HTERT RPE-1 (cell line): ENCODE measurements around the gene PRAMEF8.
"Not testable (repeated sequence)": the region's sequence is repeated elsewhere in the genome, so short reads cannot be mapped to it uniquely, and the experiment has no call there.

Source experiments
- in situ Hi-C: fragments of 300-500 bp; cut with MboI; formaldehyde crosslinking; loops from 4 replicates; pipeline ENCODE4 v1.14.3; 2020; ENCODE audit warnings: low sequenced_read_pairs

Gene PRAMEF8

GRCh38 chr1:13285037-13285436 lies at the start of gene PRAMEF8:
PRAMEF8 (minus strand) TSS chr1:13285137; CDS start chr1:13284091, 1,046 bp downstream.
- in situ Hi-C loops = not testable (repeated sequence)

GRCh38 chr1:13315281-13315680 lies 30.3 kb upstream of the PRAMEF8 start, which contains the start of gene PRAMEF15:
PRAMEF15 (plus strand) TSS chr1:13315581; CDS start chr1:13318408, 2,827 bp downstream.
- in situ Hi-C loops = not testable (repeated sequence)

- in situ Hi-C loops = not testable (repeated sequence)
Measured at GRCh38 chr1:13303239-13303638, 18.3 kb upstream of the PRAMEF8 start, which contains the start of gene PRAMEF33. PRAMEF33 (plus strand) TSS chr1:13303539; CDS start chr1:13305955, 2,416 bp downstream.

- in situ Hi-C loops = not testable (repeated sequence)
Measured at GRCh38 chr1:13302197-13302596, 17.3 kb upstream of the PRAMEF8 start.

- in situ Hi-C loops = not testable (repeated sequence)
Measured at GRCh38 chr1:13298699-13299098, 13.8 kb upstream of the PRAMEF8 start.

GRCh38 chr1:13297216-13297931 lies 12.4 kb upstream of the PRAMEF8 start:
- in situ Hi-C loops = not testable (repeated sequence)

- in situ Hi-C loops = not testable (repeated sequence)
Measured at GRCh38 chr1:13289030-13289429, 4.1 kb upstream of the PRAMEF8 start.

GRCh38 chr1:13279617-13280016 lies 5.3 kb downstream of the PRAMEF8 start:
- in situ Hi-C loops = not testable (repeated sequence)

- in situ Hi-C loops = not testable (repeated sequence)
Measured at GRCh38 chr1:13277016-13277415, 7.9 kb downstream of the PRAMEF8 start.

GRCh38 chr1:13265124-13265523 lies 19.8 kb downstream of the PRAMEF8 start:
- in situ Hi-C loops = not testable (repeated sequence)

- in situ Hi-C loops = not testable (repeated sequence)
Measured at GRCh38 chr1:13253898-13254297, 31.0 kb downstream of the PRAMEF8 start, which contains the start of gene PRAMEF5. PRAMEF5 (plus strand) TSS chr1:13254198; CDS start chr1:13259269, 5,071 bp downstream.

- in situ Hi-C loops = not testable (repeated sequence)
Measured at GRCh38 chr1:13247122-13247521, 37.8 kb downstream of the PRAMEF8 start.

- in situ Hi-C loops = not testable (repeated sequence)
Measured at GRCh38 chr1:13246554-13246871, 38.4 kb downstream of the PRAMEF8 start.

GRCh38 chr1:13245841-13246553 lies 38.9 kb downstream of the PRAMEF8 start:
- in situ Hi-C loops = not testable (repeated sequence)

- in situ Hi-C loops = not testable (repeated sequence)
Measured at GRCh38 chr1:13243536-13244263, 41.2 kb downstream of the PRAMEF8 start.

- in situ Hi-C loops = not testable (repeated sequence)
Measured at GRCh38 chr1:13239633-13240032, 45.3 kb downstream of the PRAMEF8 start.

- in situ Hi-C loops = not testable (repeated sequence)
Measured at GRCh38 chr1:13237572-13237971, 47.4 kb downstream of the PRAMEF8 start.

GRCh38 chr1:13234057-13234456 lies 50.9 kb downstream of the PRAMEF8 start:
- in situ Hi-C loops = not testable (repeated sequence)

- in situ Hi-C loops = not testable (repeated sequence)
Measured at GRCh38 chr1:13232056-13232455, 52.9 kb downstream of the PRAMEF8 start.
